Activated T-cell treated with anti-CD3 and anti-CD28 coated beads, Interleukin-2, amount 50 U/mL, for 48 hours (primary cell): Measurements from ENCODE around the gene RAB40C.
A peak's percentile ranks its signal among the peaks of the same experiment; 100 is the strongest.

Source experiments
- DNase-seq, 2 experiments: peaks; one replicate each; pipeline ENCODE4 v3.0.0-alpha.2; 2020

RAB40C gene

DNA sequence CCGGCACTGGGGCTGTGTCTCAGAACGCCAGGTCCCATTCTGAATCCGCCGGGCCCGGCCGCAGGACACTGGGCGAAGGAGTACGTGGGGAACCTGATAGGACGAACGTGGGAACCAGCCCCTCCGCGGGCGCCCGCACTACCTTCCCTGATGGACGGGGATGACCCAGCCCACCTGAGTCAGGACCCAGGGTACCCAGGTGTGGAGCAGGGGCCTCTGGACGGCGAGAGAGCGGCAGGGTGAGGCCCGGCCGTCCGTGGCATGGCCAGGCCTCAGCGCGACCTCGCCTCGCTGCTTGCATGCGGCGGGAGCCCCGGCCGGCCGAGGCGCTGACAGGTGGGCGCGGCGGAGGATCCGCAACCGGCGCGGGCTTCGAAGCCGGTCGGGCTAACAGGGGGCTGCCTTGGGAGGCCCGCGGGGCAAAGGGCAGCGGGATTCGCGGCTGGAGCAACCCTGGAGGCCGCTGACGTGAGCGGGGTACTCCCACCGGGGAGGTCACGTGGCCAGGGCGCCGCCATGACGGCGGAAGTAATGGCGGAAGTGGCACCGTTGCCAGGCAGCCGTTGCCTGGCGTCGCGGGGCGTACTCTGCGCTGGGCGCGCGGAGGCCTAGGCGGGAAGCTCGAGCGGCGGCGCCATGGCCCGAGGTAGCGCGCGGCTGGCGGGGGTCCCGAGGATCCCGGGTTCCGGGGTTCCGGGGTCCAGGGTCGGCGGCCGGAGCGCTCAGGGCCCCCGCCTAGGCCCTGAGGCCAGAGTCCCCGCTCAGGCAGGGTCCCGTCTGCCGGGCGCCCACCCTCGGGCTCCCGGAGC, 59.1 kb downstream of the RAB40C start, which contains the start of gene WDR90:
Gene WDR90, plus strand, starts transcription at position 585 of the 809 bp plus-strand sequence. Its CDS starts 52 bp downstream, at position 637.
- DNase-seq = peak; percentile 94 to 96

DNA sequence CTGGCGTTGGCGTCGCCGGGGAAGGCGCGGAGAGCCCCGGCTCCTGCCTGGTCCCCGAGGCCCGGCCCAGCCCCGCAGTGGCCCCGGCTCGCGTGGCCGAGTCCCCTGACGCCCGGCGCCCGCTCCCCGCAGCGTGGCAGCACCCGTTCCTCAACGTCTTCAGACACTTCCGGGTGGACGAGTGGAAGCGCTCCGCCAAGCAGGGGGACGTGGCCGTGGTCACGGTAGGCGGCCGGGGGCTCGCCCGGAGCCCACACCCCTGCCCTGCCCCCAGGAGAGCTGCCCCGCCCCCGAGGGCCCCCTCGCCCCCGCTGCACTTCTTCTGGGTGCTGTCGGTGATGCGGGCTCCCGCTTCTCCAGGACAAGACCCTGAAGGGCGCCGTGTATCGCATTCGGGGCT, 59.8 kb downstream of the RAB40C start:
- DNase-seq = peak; percentile 53 to 60

DNA sequence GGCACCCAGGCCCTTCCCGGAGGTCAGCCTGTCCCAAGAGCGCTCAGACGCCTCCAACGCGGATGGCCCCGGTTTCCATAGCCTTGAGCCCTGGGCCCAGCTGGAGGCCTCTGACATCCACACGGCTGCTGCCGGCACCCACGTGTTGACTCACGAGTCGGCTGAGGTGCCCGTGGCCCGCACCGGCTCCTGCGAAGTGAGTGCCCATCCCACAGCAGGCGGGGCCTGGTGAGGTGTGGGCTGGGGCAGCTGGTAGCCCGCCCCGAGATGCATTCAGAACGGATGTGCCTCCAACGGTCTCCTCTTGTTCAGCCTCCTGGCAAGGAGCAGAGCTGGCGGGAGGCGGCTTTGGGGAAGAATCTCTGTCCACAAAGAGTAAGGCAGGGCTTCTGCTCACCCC, 62.0 kb downstream of the RAB40C start:
- no peak for DNase-seq

DNA sequence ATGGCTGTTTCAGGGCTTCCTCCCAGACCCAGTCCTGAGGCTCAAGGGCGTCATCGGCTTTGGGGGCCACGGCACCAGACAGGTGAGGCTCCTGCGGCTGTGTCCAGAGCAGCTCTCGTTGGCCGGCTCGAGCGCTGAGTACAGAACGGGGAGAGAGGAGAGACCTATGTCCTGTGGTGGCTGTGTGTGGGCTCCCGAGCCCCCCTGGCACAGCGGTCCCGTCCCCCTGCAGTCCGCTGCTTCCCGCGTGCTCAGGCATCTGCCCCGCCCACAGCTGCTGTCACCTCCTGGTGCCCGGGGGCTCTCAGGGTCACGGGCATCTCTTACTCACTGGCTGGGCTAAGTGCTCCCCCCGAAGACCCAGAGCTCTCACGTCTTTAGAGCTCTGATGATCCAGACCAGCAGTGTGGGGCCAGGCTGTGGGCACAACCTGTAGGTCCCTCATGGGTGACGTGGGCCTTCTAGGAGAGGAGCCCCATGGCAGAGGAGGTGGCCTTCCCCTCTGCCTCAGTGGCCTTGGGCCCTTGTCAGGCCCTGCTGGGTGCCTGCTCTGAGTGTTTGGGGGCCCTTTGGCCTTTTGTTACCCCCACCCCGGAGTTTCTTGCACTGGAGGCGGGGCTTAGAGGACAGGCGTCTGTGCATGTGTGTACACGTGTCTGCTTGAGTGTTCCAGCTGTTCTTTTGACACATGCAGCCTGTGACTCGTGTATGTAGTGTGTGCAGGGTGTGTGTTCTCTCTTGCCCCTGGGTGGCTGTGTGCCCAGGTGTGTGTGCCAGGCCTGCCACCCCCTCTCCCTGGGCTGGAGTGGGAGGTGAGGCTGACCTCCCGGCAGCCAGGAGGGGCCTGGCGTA, 62.8 kb downstream of the RAB40C start:
- no peak for DNase-seq

DNA sequence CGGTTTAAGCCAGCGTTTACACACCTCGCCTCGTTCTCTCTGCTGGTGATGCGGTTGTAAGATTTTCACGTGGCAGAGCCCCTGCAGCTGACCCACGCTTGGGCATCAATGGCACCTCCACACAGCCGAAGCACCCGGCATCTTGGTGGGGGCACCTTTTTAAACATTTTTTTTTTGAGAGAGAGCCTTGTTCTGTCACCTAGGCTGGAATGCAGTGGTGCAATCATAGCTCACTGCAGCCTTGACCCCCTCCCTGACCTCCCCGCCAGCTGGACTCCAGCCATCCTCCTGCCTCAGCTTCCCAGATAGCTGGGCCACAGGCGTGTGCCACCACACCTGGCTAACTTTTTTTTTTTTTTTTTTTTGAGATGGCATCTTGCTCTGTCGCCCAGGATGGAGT, 64.2 kb downstream of the RAB40C start:
- no peak for DNase-seq

DNA sequence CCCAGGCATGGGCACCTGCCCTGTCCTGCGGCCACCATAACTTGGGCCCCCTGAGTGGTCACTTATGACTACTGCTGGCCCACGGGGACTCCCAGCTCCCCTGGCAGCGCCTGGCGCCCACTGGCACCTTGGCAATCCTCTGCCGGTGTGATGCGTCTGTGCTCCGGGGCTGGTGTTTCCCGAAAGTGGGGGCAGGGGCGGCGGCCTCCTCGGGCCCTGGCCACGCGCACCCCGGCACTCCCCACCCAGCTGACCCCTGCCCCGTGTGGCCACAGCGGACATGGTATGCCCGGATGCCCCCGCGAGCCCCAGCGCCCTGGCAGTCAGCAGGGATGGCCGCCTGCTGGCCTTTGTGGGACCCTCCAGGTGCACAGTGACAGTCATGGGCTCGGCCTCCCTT, 67.6 kb downstream of the RAB40C start:
- DNase-seq = no peak

DNA sequence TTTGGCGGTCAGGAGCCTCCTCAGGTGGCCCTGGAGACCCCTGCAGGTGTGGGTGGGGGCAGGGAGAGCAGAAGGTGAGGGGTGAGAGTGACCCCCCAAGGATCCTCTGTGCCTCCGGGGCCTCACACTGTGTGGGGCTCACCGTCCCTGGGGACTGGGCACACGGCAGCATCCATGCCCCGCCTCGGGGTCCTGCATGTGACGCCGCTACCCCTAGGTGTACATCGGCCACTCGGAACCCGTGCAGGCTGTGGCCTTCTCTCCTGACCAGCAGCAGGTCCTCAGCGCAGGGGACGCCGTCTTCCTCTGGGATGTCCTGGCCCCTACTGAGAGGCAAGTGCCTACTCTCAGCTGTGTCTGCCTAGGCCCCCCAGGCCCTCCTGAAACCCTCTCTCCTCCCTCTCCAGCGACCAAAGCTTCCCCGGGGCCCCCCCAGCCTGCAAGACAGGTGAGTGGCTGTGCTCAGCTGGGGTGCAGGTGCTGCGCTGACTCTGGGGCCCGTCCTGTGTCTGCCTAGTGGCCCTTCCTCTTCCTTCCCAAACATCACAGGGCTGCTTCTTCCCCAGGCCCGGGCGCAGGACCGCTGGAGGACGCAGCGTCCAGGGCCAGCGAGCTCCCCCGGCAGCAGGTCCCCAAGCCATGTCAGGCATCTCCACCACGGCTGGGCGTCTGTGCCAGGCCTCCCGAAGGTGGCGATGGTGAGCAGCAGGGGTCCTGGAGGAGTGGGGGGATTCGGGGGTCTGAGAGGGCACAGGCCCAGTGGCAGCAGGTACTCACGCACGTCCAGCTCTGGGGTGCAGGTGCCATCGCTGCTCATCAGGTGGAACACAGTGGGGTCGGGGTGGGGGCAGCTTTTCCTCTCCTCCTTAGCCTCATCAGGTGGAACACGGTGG, 69.1 kb downstream of the RAB40C start:
- no peak for DNase-seq

DNA sequence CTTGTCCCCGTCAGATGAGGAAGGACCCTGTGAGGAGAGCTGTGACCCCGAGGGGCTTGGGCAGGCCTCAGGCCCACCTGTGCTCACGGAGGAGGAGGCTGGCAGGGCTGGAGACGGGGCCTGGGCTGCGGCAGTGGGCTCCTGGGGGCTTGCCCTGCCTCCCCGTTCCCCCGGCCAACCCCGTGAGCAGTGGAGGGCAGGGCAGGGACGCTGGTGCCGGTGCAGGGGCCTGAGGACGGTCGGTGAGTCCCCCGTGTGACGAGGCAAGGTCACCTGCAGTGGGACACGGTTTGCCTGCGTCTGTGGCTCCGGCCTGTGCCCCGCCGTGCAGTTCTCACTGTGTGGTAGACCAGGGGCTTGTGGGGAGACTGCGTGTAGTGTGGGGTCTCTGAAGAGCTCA, 69.8 kb downstream of the RAB40C start:
- no peak for DNase-seq

DNA sequence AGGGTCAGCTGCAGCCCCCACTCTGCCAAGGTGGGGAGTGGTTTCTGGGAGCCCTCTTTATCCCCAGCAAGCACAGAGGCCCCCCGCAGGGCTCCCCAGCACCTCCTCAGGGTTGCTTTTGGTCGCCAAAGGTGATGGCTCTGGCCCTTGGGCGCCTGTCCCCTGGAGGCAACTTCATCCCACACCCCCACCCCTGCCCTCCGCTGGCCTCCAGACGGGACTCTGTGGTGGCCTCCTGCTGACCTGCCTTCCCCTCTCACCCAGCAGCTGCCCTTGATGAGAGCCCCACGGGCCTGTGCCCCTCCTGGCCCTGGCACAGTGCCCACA, 70.2 kb downstream of the RAB40C start:
- DNase-seq = no peak

DNA sequence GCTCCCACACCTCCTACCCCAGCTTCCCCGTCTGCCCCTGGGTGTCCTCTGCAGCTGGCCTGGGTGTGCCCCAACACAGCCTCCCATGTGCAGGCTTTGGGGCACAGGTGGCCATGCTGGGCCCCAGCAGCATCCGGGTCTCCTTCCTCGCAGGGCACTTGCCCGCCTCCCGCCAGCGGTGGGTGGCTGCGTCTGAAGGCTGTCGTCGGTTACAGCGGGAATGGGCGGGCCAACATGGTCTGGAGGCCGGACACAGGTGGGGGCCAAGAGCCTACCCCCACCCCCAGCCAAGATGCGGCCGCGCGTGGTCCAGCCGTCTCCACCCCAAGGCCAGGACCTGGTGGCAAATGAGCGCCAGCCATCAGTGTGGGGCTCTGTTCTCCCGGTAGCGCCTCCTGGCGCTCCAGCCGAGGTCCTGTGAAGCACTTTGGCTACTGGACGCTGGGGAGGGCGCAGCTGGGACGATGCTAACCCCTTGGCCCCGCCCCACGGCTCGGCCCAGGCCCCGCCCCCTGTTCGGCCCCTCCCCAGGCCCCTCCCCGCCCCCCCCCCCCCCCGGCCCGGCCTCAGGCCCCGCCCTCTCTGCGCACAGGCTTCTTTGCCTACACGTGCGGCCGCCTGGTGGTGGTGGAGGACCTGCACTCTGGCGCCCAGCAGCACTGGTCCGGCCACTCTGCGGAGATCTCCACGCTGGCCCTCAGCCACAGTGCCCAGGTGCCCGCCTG, 70.8 kb downstream of the RAB40C start:
- peak; percentile 77 for DNase-seq

DNA sequence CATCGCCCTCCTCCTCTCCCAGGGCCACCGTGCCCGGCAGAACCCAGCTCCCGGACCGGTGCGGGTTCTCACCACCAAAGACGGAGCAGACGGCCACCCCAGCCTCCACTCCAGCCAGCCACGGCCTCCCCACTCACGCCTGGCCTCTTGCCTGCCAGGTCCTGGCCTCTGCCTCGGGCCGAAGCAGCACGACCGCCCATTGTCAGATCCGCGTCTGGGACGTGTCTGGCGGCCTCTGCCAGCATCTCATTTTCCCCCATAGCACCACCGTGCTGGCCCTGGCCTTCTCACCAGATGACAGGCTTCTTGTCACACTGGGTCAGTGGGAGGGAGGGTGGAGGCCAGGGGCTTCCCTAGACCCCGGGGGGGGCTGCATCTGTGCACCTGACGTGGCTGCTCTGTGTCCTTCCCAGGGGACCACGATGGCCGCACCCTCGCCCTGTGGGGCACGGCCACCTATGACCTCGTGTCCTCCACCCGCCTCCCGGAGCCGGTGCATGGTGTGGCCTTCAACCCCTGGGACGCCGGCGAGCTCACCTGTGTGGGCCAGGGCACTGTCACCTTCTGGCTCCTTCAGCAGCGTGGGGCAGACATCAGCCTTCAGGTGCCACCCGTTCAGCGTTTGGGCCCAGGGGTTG, 71.4 kb downstream of the RAB40C start:
- no peak for DNase-seq

DNA sequence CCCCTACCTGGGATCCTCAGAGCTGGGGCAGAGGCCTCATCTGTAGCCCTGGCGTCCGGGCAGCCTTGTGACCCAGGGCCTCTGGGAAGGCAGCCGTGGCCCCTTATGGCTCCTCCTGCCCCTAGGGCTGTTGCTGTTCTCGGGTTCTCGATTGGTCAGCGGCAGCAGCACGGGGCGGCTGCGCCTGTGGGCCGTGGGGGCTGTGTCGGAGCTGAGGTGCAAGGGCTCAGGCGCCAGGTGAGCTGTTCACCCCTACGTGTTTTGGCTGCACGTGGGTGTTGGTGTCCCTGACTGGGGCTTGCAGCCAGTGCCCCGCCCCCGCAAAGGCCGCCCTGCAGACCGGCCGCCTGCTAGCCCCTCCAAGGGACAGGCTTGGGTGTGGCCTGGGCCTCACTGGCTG, 72.2 kb downstream of the RAB40C start:
- DNase-seq = no peak

DNA sequence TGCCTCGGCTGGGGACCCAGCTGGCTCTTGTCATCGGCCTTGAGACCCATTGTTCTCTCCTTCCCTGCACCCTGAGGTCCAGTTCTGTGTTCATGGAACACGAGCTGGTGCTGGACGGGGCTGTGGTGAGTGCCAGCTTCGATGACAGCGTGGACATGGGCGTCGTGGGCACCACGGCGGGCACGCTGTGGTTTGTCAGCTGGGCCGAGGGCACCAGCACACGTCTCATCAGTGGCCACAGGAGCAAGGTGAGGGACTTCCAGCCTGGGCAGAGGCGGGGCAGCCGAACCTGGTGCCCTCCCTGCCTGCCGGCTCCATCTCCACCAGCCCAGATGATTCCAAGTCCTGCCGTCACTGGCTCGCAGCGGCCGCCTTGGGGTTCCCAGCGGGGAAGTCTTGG, 72.7 kb downstream of the RAB40C start:
- no peak for DNase-seq

DNA sequence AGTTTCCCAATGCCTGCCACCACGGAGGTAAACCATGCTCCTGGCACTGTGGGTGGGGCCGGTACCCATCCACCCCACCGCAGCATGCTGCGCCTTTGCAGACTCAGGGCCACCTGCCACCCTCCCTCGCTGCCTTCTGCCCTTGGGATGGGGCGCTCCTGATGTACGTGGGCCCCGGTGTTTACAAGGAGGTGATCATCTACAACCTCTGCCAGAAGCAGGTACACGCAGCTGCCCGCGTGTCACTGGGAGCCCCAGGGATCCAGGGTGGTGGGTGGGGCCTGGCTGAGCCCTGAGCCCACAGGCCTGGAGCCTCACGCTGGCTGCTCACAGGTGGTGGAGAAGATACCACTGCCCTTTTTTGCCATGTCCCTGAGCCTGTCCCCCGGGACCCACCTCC, 76.7 kb downstream of the RAB40C start:
- no peak for DNase-seq

DNA sequence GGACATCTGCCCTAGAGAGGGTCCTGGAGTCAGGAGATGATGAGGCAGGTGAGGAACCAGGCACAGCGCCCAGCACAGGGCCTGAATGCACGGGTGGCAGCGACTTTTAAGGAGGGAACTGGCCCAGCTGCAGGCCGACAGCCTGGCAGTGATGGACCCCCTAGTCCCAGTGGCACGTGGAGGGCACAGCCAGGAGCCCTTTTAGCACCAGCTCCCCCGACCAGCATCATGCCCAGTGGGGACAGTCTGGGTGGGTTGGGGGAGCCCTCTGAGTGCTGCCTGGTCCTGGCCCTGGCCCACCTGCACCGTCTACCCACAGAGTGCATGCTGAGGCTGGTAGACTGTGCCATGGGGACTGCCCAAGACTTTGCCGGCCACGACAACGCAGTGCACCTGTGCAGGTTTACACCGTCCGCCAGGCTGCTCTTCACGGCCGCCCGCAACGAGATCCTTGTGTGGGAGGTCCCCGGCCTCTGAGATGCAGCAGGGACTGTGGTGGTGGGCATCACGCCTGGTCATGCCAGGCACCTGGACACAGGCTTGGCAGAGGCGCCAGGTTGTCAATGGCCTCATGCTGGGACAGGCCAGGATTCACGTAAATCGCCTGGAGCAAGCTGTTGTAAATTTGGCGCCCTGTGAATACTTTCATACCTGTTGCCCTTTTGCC, 77.4 kb downstream of the RAB40C start:
- DNase-seq = no peak

DNA sequence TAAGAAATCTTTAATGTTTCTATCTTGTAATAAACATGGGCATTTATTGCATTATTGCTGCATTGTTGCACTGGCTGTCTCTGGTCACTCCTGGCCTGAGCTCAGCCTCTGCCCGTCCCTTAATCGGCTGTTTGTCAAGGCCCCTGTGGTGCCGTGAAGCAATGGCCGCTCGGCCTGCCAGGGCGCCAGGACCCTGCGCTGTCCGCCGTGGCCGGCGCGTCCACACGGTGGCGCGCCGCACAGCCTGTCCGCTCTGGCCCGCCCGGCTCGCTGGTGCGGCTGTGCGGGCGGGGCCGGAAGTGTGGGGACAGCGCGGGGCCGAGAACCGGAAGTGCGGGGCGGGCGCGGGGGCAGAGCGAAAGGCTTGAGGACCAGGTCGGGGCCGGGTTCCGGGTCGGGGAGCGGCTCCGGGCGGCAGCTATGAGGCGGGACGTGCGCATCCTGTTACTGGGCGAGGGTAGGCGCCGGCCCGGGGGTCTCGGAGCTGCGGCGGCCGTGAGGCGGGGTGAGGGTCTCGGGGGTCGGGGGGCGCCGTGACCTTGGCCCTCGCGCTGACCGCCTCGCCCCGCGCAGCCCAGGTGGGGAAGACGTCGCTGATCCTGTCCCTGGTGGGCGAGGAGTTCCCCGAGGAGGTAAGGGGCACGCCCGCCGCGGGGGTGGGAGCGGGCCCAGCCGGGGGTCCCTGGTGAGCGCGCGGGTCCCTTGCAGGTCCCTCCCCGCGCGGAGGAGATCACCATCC, 78.1 kb downstream of the RAB40C start, which contains the start of gene RHOT2:
Gene RHOT2, plus strand, starts transcription at position 353 of the 739 bp plus-strand sequence. Its CDS starts 68 bp downstream, at position 421.
- peak; percentile 96 to 97 for DNase-seq

DNA sequence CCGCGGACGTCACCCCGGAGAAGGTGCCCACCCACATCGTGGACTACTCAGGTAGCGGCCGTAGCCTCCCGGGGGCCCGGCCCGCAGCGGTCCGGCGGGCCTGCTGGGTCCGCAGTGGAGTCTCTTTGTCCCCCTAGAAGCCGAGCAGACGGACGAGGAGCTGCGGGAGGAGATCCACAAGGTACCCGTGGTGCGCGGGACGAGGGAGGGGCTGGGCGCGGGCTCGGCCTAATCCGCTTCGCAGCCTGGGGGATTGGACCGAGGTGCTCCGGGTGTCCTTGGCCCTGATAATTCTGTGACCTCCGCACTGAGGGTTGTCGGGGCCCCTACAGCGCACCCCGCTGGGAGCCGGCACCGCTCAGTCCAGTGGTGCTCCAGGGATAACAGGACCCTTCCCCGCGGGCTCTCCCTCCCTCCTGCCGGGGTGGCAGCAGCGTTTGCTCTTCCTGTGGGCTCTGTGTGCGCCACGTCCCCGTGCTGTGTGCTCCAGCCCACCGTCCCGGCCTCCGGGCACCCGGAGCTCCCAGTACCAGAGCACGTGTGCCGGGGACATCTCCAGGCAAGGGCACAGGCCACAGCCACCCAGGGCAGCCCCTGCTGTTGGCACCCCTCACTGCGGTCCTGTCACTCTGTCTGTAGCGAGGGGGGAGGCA, 78.8 kb downstream of the RAB40C start:
- peak in 1 of 2 experiments; percentile 43 for DNase-seq

DNA sequence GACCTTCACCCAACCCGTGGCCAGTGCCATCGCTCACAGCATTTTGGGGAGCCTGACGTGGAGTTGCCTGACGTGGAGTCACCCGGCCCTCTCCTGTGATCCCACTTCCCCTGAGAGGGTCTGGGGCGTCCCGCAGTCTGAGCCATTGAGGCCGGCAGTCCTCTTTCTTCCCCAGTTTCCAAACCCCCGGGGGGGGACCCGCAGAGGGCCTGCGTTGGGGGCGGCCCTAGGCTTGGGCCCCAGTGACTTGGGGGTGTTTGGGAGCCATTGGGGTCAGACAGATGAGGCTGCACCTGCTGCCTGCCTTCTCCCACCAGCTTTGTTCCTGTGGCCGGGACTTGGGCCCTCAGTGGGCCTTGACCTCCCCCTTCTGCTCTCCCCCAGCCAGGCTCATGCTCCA, 79.8 kb downstream of the RAB40C start:
- DNase-seq = no peak

DNA sequence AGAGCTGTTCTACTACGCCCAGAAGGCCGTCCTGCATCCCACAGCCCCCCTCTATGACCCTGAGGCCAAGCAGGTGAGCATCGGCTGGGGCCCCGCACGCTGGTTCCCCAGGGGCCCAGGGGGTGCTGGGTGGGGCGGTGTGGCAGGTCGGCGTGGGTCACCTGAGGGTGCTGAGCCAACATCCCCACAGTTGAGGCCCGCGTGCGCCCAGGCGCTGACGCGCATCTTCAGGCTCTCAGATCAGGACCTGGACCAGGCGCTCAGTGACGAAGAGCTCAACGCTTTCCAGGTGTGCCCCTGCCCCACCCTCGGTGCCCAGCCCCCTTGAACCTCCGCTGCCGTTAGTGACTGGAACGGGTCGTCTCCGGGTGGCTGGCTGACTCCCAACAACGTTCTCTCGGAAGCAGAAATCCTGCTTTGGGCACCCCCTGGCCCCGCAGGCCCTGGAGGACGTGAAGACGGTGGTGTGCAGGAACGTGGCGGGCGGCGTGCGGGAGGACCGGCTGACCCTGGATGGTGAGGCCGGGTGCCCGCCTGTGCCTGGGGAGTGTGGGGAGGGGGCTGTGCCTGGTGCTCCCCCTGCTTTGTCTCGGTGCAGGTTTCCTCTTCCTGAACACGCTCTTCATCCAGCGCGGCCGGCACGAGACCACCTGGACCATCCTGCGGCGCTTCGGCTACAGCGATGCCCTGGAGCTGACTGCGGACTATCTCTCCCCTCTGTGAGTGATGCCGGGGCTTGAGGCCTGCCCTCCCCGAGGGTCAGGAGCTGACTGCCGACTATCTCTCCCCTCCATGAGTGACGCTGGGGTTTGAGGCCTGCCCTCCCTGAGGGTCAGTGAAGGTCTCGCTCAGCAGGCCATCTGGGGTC, 80.9 kb downstream of the RAB40C start:
- DNase-seq = no peak
